Keratinocyte (primary cell): ENCODE results near the gene EVL. TPM values are rescaled to one million over a fixed set of nuclear protein-coding genes. Genes with fewer than 3 reads are reported as not detected.
A peak's percentile ranks its signal among the peaks of the same experiment; 100 is the strongest.

Experiments
- DNase-seq: peaks from one replicate; pipeline ENCODE4 v3.0.0-alpha.2; 2011; ENCODE audit warnings: low read depth, missing footprints, low spot score
- FAIRE-seq: peaks from 2 replicates; lab custom pipeline; 2011; peaks lifted over from hg19 to GRCh38; lab: Jason Lieb, UNC
- H2AFZ ChIP-seq: 2 replicates; pipeline ENCODE4 v1.6.0; 2012; ENCODE audit warnings: low read length, control low read depth, inconsistent platforms; ENCODE audit not compliant: control insufficient read depth
- H3K27ac ChIP-seq: 2 replicates; pipeline ENCODE4 v1.5.1; 2011; ENCODE audit warnings: low read length; ENCODE audit not compliant: control insufficient read depth, insufficient read depth
- H3K27me3 ChIP-seq: 3 replicates; pipeline ENCODE4 v1.6.0; 2011; ENCODE audit warnings: low read length; ENCODE audit not compliant: control insufficient read depth, insufficient read depth; ENCODE audit errors: extremely low read depth
- H3K36me3 ChIP-seq, 2 experiments: 2 replicates in 1 of 2; 3 replicates in 1 of 2; pipeline ENCODE4 v1.5.1; 2011; ENCODE audit warnings: low read length in 2 of 2, mild to moderate bottlenecking in 1 of 2; ENCODE audit not compliant: control insufficient read depth in 2 of 2, insufficient read depth in 2 of 2; ENCODE audit errors: extremely low read depth in 1 of 2
- H3K4me1 ChIP-seq: 3 replicates; pipeline ENCODE4 v1.5.1; 2011; ENCODE audit warnings: low read length; ENCODE audit not compliant: control insufficient read depth, insufficient read depth; ENCODE audit errors: extremely low read depth
- H3K4me2 ChIP-seq: 3 replicates; pipeline ENCODE4 v1.6.0; 2011; ENCODE audit warnings: low read depth, low read length; ENCODE audit not compliant: control insufficient read depth, insufficient read depth; ENCODE audit errors: extremely low read depth
- H3K4me3 ChIP-seq, 3 experiments: fragments of 200-600 bp in 1 of 3; sonication (generic) in 1 of 3; 2 replicates in 2 of 3; 3 replicates in 1 of 3; pipeline ENCODE4 v1.5.1; 2011 to 2016; ENCODE audit warnings: low read length in 3 of 3, mild to moderate bottlenecking in 3 of 3, control low read depth in 2 of 3, inconsistent platforms in 1 of 3, low read depth in 1 of 3, mixed read lengths in 1 of 3, mixed run types in 1 of 3, moderate library complexity in 1 of 3; ENCODE audit not compliant: control insufficient read depth in 2 of 3, insufficient read depth in 2 of 3; ENCODE audit errors: extremely low read depth in 1 of 3
- H3K79me2 ChIP-seq: 2 replicates; pipeline ENCODE4 v1.6.0; 2012; ENCODE audit warnings: low read length; ENCODE audit not compliant: control insufficient read depth, insufficient read depth
- H3K9ac ChIP-seq: 3 replicates; pipeline ENCODE4 v1.6.0; 2011; ENCODE audit warnings: low read length; ENCODE audit not compliant: control insufficient read depth, insufficient read depth; ENCODE audit errors: extremely low read depth
- H3K9me1 ChIP-seq: 3 replicates; pipeline ENCODE4 v1.6.0; 2011; ENCODE audit warnings: low read length; ENCODE audit not compliant: control insufficient read depth, insufficient read depth; ENCODE audit errors: extremely low read depth
- H3K9me3 ChIP-seq: 2 replicates; pipeline ENCODE4 v1.5.1; 2012; ENCODE audit warnings: low read depth, low read length; ENCODE audit not compliant: control insufficient read depth
- H4K20me1 ChIP-seq: 3 replicates; pipeline ENCODE4 v1.6.0; 2011; ENCODE audit warnings: low read length; ENCODE audit not compliant: control insufficient read depth, insufficient read depth; ENCODE audit errors: extremely low read depth
- EZH2 ChIP-seq: IDR thresholded peaks from one replicate; pipeline ENCODE4 v1.6.1; 2012; ENCODE audit warnings: inconsistent platforms, mild to moderate bottlenecking, low read length, moderate library complexity
- dilution Hi-C: fragments of 300-500 bp; cut with MboI; formaldehyde crosslinking; loops from one replicate; pipeline ENCODE4 v1.7.0; 2020; ENCODE audit warnings: low sequenced_read_pairs; ENCODE audit not compliant: extremely low pct_ligation_motif_present
- polyA plus RNA-seq, 5 experiments: library from polyadenylated mRNA; depleted of rRNA in 3 of 5; stranded (reverse) in 3 of 5; stranded (forward) in 1 of 5; unstranded in 1 of 5; fragments of >200 nt; gene quantifications; 1 replicate in 1 of 5; 2 replicates in 3 of 5; 3 replicates in 1 of 5; pipeline versions ENCODE4 v1.2.1 to v1.2.3, GENCODE V29; 2011 to 2012; ENCODE audit warnings: missing spikeins in 2 of 5, low read depth in 1 of 5, low replicate concordance in 1 of 5
- TF ChIP-seq, protein P1 (sequence below), 3 experiments: IDR thresholded peaks in 1 of 3; conservative IDR thresholded peaks in 1 of 3; optimal IDR thresholded peaks in 1 of 3; 2 replicates in 2 of 3; 3 replicates in 1 of 3; pipeline versions ENCODE3 to v1.5.1; 2011; ENCODE audit warnings: low read length in 3 of 3, mild to moderate bottlenecking in 3 of 3, moderate library complexity in 2 of 3, control low read depth in 1 of 3, inconsistent platforms in 1 of 3; ENCODE audit not compliant: insufficient read depth in 2 of 3; ENCODE audit errors: extremely low read depth in 1 of 3

Gene EVL
- polyA plus RNA-seq, 1 donor (not counting 4 experiments of a cell fraction or from before 2014, with no cell fraction given): 12.0 TPM

DNA sequence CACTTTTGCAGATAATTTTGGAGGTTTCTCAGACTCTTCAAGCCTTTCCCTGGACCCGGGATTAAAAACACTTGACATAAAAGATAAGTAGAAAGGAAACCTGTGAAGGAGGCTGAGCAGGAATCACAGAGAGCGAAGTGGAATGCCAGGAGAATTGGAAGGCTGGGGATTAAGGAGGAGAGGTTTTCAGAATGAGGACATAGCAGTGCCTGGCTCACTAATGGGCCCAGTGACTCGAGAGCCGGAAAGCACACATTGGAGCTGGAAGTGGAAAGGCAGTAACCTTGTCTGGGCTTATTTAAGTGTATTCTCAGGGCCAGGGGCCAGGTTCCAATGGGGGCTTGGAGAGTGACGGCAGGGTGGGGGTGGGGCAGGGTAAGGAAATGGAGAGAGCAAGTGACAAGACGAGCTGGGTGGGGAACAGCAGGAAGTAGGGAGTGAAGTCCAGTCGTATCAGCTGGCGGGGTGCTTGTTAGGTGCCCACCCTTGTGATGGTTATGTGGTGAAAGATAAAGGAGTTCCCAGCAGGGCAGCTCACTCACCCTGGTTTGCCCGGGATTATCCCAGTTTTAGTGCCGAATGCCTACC lies 13.1 kb downstream of the EVL start:
- Histone ChIP-seq H3K4me2 (no peak overlapping the region), H3K27ac (no peak overlapping the region), H2AFZ (no peak overlapping the region), H3K9me3 (no peaks in the 10 kb centered on the region), H4K20me1 (no peaks in the 10 kb centered on the region), H3K79me2 (no peaks in the 10 kb centered on the region), H3K9me1 (no peaks in the 10 kb centered on the region), H3K9ac (no peak overlapping the region), H3K36me3 (no peaks in the 10 kb centered on the region), H3K27me3 (no peaks in the 10 kb centered on the region), H3K4me1 (peaks cover 10% of the 10 kb centered on the region), H3K4me3 (no peak overlapping the region)
- TF ChIP-seq, protein P1, sequence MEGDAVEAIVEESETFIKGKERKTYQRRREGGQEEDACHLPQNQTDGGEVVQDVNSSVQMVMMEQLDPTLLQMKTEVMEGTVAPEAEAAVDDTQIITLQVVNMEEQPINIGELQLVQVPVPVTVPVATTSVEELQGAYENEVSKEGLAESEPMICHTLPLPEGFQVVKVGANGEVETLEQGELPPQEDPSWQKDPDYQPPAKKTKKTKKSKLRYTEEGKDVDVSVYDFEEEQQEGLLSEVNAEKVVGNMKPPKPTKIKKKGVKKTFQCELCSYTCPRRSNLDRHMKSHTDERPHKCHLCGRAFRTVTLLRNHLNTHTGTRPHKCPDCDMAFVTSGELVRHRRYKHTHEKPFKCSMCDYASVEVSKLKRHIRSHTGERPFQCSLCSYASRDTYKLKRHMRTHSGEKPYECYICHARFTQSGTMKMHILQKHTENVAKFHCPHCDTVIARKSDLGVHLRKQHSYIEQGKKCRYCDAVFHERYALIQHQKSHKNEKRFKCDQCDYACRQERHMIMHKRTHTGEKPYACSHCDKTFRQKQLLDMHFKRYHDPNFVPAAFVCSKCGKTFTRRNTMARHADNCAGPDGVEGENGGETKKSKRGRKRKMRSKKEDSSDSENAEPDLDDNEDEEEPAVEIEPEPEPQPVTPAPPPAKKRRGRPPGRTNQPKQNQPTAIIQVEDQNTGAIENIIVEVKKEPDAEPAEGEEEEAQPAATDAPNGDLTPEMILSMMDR (optimal IDR thresholded peaks at IDR 0.05 in 1 of 3, IDR thresholded peaks at IDR 0.05 in 1 of 3, conservative IDR thresholded peaks at IDR 0.05 in 1 of 3; ENCODE audit: extremely low read depth in 1 of 3, insufficient read depth in 2 of 3, low read length in 3 of 3): no peak
- TF ChIP-seq EZH2: no peak
- dilution Hi-C loops: no loop called here
- DNase-seq: no peak
- no peak for FAIRE-seq

GRCh38 chr14:100078997-100079725 lies 13.9 kb downstream of the EVL start:
- no peak for FAIRE-seq
- no peak overlapping the region for H3K4me2 ChIP-seq
- H2AFZ ChIP-seq: no peak overlapping the region

More at GRCh38 chr14:100078997-100079725, 13.9 kb downstream of the EVL start:
- Histone ChIP-seq H4K20me1 (no peaks in the 10 kb centered on the region), H3K4me3 (no peak overlapping the region), H3K9ac (no peak overlapping the region), H3K79me2 (no peaks in the 10 kb centered on the region), H3K9me1 (no peaks in the 10 kb centered on the region), H3K4me1 (peaks cover 15% of the 10 kb centered on the region), H3K36me3 (no peaks in the 10 kb centered on the region), H3K27ac (no peak overlapping the region), H3K9me3 (no peaks in the 10 kb centered on the region), H3K27me3 (no peaks in the 10 kb centered on the region)
- no peak for DNase-seq
- TF ChIP-seq, protein P1 (optimal IDR thresholded peaks at IDR 0.05 in 1 of 3, IDR thresholded peaks at IDR 0.05 in 1 of 3, conservative IDR thresholded peaks at IDR 0.05 in 1 of 3; ENCODE audit: extremely low read depth in 1 of 3, insufficient read depth in 2 of 3, low read length in 3 of 3): peak in 2 of 3 experiments; percentile 5 to 55
- TF ChIP-seq EZH2: no peak
- dilution Hi-C loops: no loop called here
